K562 (cell line): Measurements from ENCODE around the gene CUX1. TPM values are rescaled to one million over a fixed set of nuclear protein-coding genes. Genes with fewer than 3 reads are reported as not detected.

ENCODE experiments used
- ATAC-seq: fragments of 200-7000 bp; cut with Tn5 transposase; 3 replicates; pipeline ENCODE4 v1.9.1; 2020; ENCODE audit warnings: moderate library complexity
- BruUV-seq: library from RNA; stranded (reverse); fragments of 400-500 nt; replicated peaks from 2 replicates; lab custom pipeline; 2021; lab: Mats Ljungman, UMichigan
- CTCF ChIA-PET: fragments of 300-600 bp; formaldehyde crosslinking; extraction: SDS; loops from one replicate; lab custom pipeline; 2021; ENCODE audit warnings: low intra/inter-chr PET ratio; lab: Yijun Ruan, JAX
- POLR2A ChIA-PET: fragments of 300-600, 350-650 bp; sonication (Branson Sonifier 250); formaldehyde crosslinking; extraction: SDS; loops from one replicate; lab custom pipeline; 2021; ENCODE audit warnings: antibody characterized with exemption, inconsistent platforms; lab: Yijun Ruan, JAX
- DNase-seq, 4 experiments: peaks; one replicate each; pipeline versions ENCODE4 v3.0.0 to v3.0.0-alpha.2; 2011 to 2018; ENCODE audit warnings: low spot score in 3 of 4, mixed read lengths in 3 of 4; ENCODE audit errors: extremely low read depth in 1 of 4
- FAIRE-seq: peaks from 2 replicates; lab custom pipeline; 2011; peaks lifted over from hg19 to GRCh38; lab: Jason Lieb, UNC
- H2AFZ ChIP-seq: 2 replicates; pipeline ENCODE4 v1.6.0; 2011; ENCODE audit warnings: low read depth, low read length, control low read depth, inconsistent platforms
- H3K27ac ChIP-seq: fragments of 200-600 bp; 3 replicates; pipeline ENCODE4 v1.8.0; 2011; ENCODE audit warnings: low read depth, mild to moderate bottlenecking, control low read depth, inconsistent platforms, low read length, moderate library complexity, mixed read lengths; ENCODE audit errors: extremely low read depth
- H3K27me3 ChIP-seq, 2 experiments: fragments of 300-600 bp in 1 of 2; 2 replicates in 1 of 2; 3 replicates in 1 of 2; pipeline versions ENCODE4 v1.6.0 to v1.8.0; 2011; ENCODE audit warnings: inconsistent platforms in 2 of 2, low read length in 2 of 2, mild to moderate bottlenecking in 1 of 2, mixed read lengths in 1 of 2, moderate library complexity in 1 of 2; ENCODE audit not compliant: control insufficient read depth in 2 of 2, insufficient read depth in 2 of 2
- H3K36me3 ChIP-seq: fragments of 300-600 bp; 3 replicates; pipeline ENCODE4 v1.8.0; 2011; ENCODE audit warnings: mild to moderate bottlenecking, low read length, inconsistent platforms; ENCODE audit not compliant: control insufficient read depth, insufficient read depth
- H3K4me1 ChIP-seq, 2 experiments: fragments of 200-600 bp in 1 of 2; replicated peaks in 1 of 2; 2 replicates in 1 of 2; 3 replicates in 1 of 2; pipeline versions ENCODE4 v1.5.1 to v1.8.0; 2011; ENCODE audit warnings: inconsistent platforms in 2 of 2, low read length in 2 of 2, mild to moderate bottlenecking in 1 of 2, mixed read lengths in 1 of 2, moderate library complexity in 1 of 2; ENCODE audit not compliant: control insufficient read depth in 2 of 2, insufficient read depth in 2 of 2
- H3K4me2 ChIP-seq: 2 replicates; pipeline ENCODE4 v1.6.1; 2011; ENCODE audit warnings: low read length, control low read depth, inconsistent platforms, mixed read lengths; ENCODE audit not compliant: insufficient read depth
- H3K4me3 ChIP-seq: fragments of 200-600 bp; sonication (generic), shearing (Covaris generic); 2 replicates; pipeline ENCODE4 v1.5.1; 2016; ENCODE audit warnings: control low read depth, inconsistent platforms
- H3K79me2 ChIP-seq: fragments of 200-600 bp; 3 replicates; pipeline ENCODE4 v1.8.0; 2011; ENCODE audit warnings: low read length, inconsistent platforms; ENCODE audit not compliant: control insufficient read depth, insufficient read depth
- H3K9ac ChIP-seq, 2 experiments: 2 replicates each; pipeline versions ENCODE4 v1.6.0 to v1.6.1; 2011; ENCODE audit warnings: low read depth in 2 of 2, low read length in 2 of 2, control low read depth in 1 of 2, inconsistent platforms in 1 of 2, mild to moderate bottlenecking in 1 of 2, mixed read lengths in 1 of 2; ENCODE audit not compliant: insufficient read depth in 1 of 2
- H3K9me1 ChIP-seq: one replicate; pipeline ENCODE4 v1.6.0; 2011; ENCODE audit warnings: inconsistent platforms, mild to moderate bottlenecking, low read length, moderate library complexity; ENCODE audit not compliant: control insufficient read depth, insufficient read depth
- H3K9me3 ChIP-seq: replicated peaks from 2 replicates; pipeline ENCODE4 v1.5.1; 2011; ENCODE audit warnings: low read depth, low read length, inconsistent platforms; ENCODE audit not compliant: control insufficient read depth, insufficient read depth
- H4K20me1 ChIP-seq: replicated peaks from 2 replicates; pipeline ENCODE4 v1.6.1; 2011; ENCODE audit warnings: low read length, inconsistent platforms, mixed read lengths; ENCODE audit not compliant: control insufficient read depth, insufficient read depth
- CTCF ChIP-seq, 3 experiments: IDR thresholded peaks in 2 of 3; conservative IDR thresholded peaks in 1 of 3; 2 replicates each; pipeline ENCODE4 v1.5.1; 2011 to 2012; ENCODE audit warnings: low read length in 3 of 3, mild to moderate bottlenecking in 3 of 3, control low read depth in 2 of 3, improper control_type of control experiment in 1 of 3, inconsistent platforms in 1 of 3, low read depth in 1 of 3, mixed read lengths in 1 of 3, moderate library complexity in 1 of 3; ENCODE audit not compliant: insufficient read depth in 2 of 3
- TCF7 ChIP-seq: sonication (generic); IDR thresholded peaks from 2 replicates; pipeline ENCODE4 v1.6.1; 2016; ENCODE audit warnings: antibody characterized with exemption, borderline replicate concordance
- WGBS: fragments of 100-300 bp; shearing (Covaris generic); methylation state at CpG from one replicate; pipeline ENCODE4 v1.1.6; 2016; ENCODE audit warnings: low coverage, mixed read lengths; ENCODE audit not compliant: insufficient coverage; ENCODE audit errors: missing lambda C conversion rate; 5-methylcytosine and 5-hydroxymethylcytosine counted together
- in situ Hi-C: fragments of 300-500 bp; cut with MboI; formaldehyde crosslinking; loops from 4 replicates; pipeline ENCODE4 v1.15.0; 2018; ENCODE audit warnings: inconsistent platforms, mixed read lengths
- intact Hi-C: fragments of 100-400 bp; cut with micrococcal nuclease; formaldehyde crosslinking; loops from 2 replicates; pipeline ENCODE4 v1.14.2; 2022
- polyA plus RNA-seq, 8 experiments: library from polyadenylated mRNA; depleted of rRNA in 4 of 8; stranded (reverse) in 5 of 8; unstranded in 3 of 8; fragments of >200 nt; fragmentation: Nextera tagmentation in 2 of 8; fragmentation: Illumina TruSeq in 1 of 8; extraction: Ambion mirVana in 2 of 8; extraction: Trizol in 1 of 8; gene quantifications; 2 replicates each; pipeline versions ENCODE4 v1.2.1 to v1.2.3, GENCODE V29; 2011 to 2014; ENCODE audit warnings: inconsistent platforms in 1 of 8, missing spikeins in 1 of 8
- total RNA-seq, 7 experiments: library from RNA; depleted of rRNA in 6 of 7; stranded (reverse); fragments of >200 nt in 6 of 7; fragmentation: Illumina TruSeq in 2 of 7; extraction: Trizol in 2 of 7; gene quantifications; 2 replicates each; pipeline versions ENCODE4 v1.2.1 to v1.2.3, GENCODE V29; 2011 to 2021; ENCODE audit warnings: low replicate concordance in 1 of 7

Gene CUX1
- total and polyA plus RNA-seq, 9 of the 15 experiments (the other 6 are each of a cell fraction or from before 2014, with no cell fraction given) = 3.6 to 55.3 (median 25.2) TPM

- H3K27ac ChIP-seq = no peak overlapping the region
- H3K9me3 ChIP-seq = no peaks in the 10 kb centered on the region
- DNase-seq (peak; percentile 37 to 63 (median 59)), FAIRE-seq (no peak), ATAC-seq (peak; percentile 76)
- CTCF ChIA-PET = interaction anchor here (0.7 kb wide), 1 partner anchor 262 kb away, joined by 3 read pairs; no protein-coding TSS in a partner anchor
- H3K9ac ChIP-seq = no peak overlapping the region; a peak in 1 of 4 replicates
- no peak for TF ChIP-seq TCF7
- TF ChIP-seq CTCF (IDR thresholded peaks at IDR 0.05 in 2 of 3, conservative IDR thresholded peaks at IDR 0.05 in 1 of 3; ENCODE audit: insufficient read depth in 2 of 3, low read depth in 1 of 3, low read length in 3 of 3) = peak; percentile 35 to 62 (median 37); a peak in 5 of 6 replicates
- POLR2A ChIA-PET = interaction anchor here (0.8 to 1.2 kb wide), 4 partner anchors 9 to 428 kb away, joined by 3 to 4 read pairs (median 3); no protein-coding TSS in a partner anchor
- no peaks in the 10 kb centered on the region for H3K9me1 ChIP-seq
- peaks cover 3 to 8% of the 10 kb centered on the region in 2 experiments; a peak in 3 of 5 replicates for H3K4me1 ChIP-seq
- in situ Hi-C loops = no loop called here
- H3K4me3 ChIP-seq = no peak overlapping the region
- H2AFZ ChIP-seq = no peak overlapping the region
- H3K4me2 ChIP-seq = peak overlapping the region; percentile 5; the same call in 1 of the 2 replicates
- peaks cover 7 to 22% of the 10 kb centered on the region in 2 experiments; a peak in 4 of 5 replicates for H3K27me3 ChIP-seq
- intact Hi-C loops = no loop called here
- BruUV-seq = no TSS peak
- H3K36me3 ChIP-seq = no peaks in the 10 kb centered on the region
- H3K79me2 ChIP-seq = no peaks in the 10 kb centered on the region
- no peaks in the 10 kb centered on the region for H4K20me1 ChIP-seq
- 17% methylated on average over 10 of the region's 10 CpGs for WGBS
These were observed 12.5 kb upstream of the CUX1 start for GRCh38 chr7:101804967-101805366.
